GM18508 (cell line): ENCODE results near the gene RIN1.
"Not testable (repeated sequence)": the region's sequence is repeated elsewhere in the genome, so short reads cannot be mapped to it uniquely, and the experiment has no call there.

ENCODE experiments used
- ATAC-seq: cut with Tn5 transposase; IDR thresholded peaks from one replicate; pipeline ENCODE4 v1.9.1; 2021; ENCODE audit warnings: moderate number of reproducible peaks; ENCODE audit not compliant: insufficient read depth, unreplicated experiment

Gene RIN1

DNA sequence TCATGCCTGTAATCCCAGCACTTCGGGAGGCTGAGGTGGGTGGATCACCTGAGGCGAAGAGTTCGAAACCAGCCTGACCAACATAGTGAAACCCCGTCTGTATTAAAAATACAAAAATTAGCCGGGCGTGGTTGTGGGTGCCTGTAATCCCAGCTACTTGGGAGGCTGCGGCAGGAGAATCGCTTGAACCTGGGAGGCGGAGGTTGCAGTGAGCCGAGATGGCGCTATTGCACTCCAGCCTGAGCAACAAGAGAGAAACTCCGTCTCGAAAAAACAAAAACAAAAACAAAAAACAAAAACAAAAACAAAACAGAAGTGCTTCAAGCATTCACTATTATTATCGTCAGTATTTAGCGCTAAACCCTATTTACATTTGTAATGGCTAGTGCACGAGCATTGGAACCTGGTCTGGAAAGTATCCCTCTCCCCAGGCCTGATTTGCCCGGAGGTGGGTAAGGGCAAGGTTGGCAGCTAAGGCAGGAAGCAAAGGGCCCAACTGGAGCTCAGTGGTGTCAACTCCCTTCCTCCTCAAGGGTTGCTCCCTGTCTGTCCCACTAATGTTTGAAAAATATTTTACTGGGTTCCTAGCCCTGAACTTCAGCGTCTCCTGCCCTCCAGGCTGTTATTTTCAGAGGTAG is 25.3 kb downstream of the RIN1 start:
- not testable (repeated sequence) for ATAC-seq

- ATAC-seq: no peak
Observed at GRCh38 chr11:66310324-66310723, 25.9 kb downstream of the RIN1 start.

- no peak for ATAC-seq
Observed at GRCh38 chr11:66309475-66309874, 26.8 kb downstream of the RIN1 start.

DNA sequence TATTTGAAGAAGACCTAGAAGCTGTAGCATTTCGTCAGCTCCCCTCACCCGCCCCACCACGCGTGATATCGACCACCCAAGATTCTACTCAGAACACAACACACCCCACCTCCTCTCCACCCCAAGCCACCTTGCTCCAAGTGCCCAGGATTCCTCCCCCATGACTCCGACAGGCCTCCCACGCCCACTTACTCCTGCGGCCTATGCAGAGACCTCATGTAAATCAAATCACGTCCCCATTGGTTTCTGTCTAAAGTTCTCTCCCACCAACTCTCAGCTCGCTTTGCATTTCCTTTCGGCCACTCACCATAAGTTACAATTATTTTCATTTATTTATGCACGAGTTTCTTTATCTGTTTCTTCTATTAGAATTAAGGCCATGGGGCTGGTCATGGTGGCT is 33.6 kb downstream of the RIN1 start:
- ATAC-seq: no peak

GRCh38 chr11:66299186-66299585 is 37.0 kb downstream of the RIN1 start:
- ATAC-seq: no peak

DNA sequence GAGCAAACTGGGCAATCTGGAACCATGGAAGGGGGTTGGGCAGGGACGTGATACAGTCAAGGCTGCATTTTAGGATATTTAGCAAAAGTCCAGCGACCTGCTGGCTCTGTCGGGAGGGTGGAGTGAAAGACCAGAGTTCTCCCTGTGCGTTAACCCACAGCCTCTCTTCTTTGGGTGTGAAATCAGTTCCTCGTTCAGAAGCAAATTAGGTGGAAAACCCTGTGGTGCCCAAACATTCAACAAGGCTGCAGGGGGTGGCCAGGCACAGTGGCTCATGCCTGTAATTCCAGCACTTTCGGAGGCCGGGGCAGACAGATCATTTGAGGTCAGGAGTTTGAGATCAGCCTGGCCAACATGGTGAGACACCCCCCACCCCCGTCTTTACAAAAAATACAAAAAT is 38.6 kb downstream of the RIN1 start:
- ATAC-seq: no peak

GRCh38 chr11:66294626-66295620 is 41.3 kb downstream of the RIN1 start:
- ATAC-seq: no peak

GRCh38 chr11:66293777-66294625 is 42.2 kb downstream of the RIN1 start:
- no peak for ATAC-seq

DNA sequence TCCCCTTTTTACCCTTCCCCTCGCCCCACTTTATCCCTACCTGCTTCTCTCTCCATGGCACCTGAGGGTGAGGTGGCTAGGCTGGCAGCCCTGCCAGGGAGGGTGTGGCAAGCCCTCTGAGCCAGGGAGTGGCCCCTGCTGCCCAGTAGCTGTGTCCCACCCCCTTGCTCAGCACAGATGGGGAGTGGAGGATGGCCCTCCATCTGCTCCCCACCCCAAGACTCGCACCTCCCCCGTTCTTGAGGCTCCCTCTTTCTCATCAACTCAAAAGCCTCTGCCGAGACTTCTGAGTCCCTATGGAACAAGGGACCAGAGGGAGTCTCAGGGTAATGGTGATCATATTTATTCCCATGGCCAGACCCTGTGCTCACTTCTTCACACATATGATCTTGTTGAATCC is 42.9 kb downstream of the RIN1 start:
- no peak for ATAC-seq

DNA sequence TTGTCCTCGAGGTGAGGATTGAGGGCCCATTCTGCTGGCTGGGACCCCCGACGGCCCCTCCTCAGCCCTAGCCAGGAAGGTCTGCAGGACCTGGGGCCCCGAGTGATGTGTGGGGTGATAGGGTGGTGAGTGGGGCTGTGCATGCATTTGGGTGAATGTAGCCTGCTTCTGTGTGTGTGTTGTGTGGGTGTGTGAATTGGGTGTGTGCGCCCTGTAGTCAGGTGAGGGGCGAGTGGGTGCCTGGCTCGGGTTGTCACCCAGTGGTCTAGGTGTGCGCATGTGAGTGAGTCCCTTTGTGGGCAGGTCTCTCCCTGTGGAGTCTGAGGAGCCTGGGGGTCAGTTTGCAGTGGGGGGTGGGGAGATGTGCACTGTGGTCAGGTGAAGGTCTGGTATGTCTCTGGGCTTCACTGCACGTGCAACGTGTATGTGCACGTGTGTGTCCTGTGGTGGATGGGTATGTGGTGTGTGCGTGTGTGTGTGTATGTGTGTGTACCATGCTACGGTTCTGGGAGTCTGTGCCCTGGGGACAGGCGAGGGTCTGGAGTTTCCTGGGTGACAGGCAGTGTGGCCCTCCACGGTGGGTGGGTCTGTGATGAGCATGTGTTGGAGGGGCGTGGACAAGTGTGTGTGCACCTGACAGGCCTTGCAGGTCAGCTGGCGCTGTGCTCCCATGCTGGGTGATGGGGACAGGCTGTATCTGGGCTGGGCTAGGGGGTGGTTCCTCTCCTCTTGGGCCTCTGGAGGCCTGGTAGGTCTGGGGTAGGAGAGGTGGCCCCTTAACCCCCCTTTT is 43.5 kb downstream of the RIN1 start:
- no peak for ATAC-seq

GRCh38 chr11:66291706-66292542 is 44.3 kb downstream of the RIN1 start, which contains the start of gene TMEM151A:
TSS of gene TMEM151A (plus strand) at chr11:66291894. CDS start at chr11:66292014, 120 bp downstream.
- ATAC-seq: no peak

DNA sequence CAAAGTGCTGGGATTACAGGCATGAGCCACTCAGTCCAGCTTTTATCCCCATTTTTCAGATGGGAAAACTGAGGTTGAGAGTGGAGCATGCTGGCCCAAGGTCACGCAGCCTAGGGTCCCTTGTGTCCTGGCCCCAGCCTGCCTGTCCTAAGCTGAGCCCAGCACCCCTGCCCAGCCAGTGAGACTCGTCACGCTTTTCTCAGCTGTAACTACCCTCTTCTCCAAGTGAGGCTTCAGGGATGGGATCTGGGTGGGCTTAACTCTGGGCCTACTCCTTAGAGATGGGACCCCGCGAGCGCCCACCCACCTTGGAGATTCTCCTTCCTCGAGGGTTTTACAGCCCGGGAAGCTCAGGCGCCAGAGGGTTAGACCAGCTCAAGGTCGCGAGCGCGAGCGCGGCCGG is 44.9 kb downstream of the RIN1 start:
- ATAC-seq: no peak

DNA sequence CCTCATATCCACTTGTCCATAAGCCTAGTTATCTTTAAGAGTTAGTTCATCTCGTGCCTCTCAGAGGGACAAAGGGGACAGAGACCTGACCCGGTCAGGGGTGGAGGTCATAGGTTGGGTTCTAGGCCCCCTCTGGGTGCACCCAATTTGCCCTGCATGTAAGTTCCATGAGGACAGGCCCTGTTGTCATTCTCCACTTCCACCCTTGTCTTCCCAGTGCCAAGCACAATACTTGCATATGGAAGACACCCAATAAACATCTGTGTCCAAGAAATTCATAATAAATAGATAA is 46.0 kb downstream of the RIN1 start:
- ATAC-seq: no peak

DNA sequence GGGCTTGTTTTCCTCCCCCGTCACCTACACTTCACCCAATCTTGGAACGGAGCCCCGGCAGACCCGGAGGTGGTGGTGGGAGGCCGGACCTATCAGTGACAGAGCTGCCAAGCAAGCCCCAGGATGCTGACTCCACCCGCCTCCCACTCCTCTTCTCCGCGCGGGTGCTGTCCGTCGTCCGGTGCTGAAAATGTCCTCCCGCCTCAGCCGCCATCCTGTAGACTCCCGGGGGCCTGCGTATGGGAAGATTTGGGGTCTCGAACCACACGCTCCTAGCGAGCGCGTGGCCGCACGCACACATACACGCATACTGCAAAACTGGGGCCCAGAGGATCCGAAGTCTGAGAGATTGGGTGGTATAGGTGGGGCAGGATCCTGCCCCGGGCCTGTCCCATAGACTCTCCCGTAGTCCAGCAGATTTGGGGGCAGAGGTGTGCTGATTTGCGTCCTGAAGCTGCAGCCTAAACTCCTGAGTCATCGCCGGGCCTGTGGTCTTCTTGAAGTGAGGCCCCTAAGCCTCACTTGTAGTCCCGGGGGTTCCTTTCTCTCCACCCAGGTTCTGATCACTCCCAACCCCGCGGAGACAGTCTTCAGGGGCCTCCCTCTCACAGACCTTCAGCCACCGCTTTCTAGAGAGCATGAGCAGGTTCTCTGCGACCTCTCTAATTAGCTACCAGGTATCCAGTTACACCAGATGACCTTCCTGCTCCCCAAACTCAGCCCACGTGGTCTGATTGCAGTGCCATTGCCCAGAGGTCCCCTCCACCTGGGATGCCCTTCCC is 46.5 kb downstream of the RIN1 start:
- ATAC-seq: peak; percentile 11

- ATAC-seq: peak; percentile 72
Observed at GRCh38 chr11:66288671-66289547, 47.3 kb downstream of the RIN1 start, which contains the start of gene YIF1A. TSS of gene YIF1A (minus strand) at chr11:66289143. CDS start at chr11:66288985, 158 bp downstream.

DNA sequence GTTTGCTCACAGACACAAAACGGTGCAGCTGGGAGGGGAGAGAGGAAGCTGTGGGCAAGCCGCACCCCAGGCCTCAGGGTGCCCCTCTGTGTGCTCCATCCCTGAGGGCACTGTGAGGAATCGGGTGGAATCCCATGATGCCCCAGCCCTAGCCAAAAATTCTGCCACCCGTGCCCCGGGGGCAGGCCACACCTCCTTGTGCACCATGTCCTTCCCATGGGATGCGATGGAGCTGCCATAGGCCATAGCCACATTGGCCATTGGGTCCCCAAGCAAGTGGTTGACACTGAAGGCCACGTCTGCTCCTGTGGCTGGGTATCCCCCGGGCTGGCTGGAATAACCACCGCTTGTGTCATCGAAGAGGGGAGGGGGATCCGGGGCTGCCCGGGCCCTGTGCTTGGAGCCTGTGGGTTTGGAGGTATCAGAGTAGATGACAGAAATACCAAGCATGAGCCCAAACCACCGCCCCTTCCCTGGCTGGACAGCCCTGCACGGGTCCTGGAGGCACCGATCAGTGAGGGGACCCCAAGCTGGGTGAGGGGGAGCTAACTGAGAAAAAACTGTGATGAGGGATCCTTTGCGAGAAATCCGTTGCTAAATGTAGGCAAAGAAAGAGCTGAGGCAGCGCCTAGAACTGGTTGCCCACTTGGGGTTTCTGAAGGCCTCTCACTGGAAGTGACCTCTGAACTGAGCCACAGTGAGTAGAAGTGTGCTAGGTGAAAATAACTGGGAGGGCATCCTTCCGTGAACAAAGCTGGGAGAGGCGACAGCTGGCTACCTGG is 48.2 kb downstream of the RIN1 start:
- ATAC-seq: no peak
